IMR-90 (cell line): ENCODE measurements around the gene LHFPL6. TPM values are rescaled to one million over a fixed set of nuclear protein-coding genes. Genes with fewer than 3 reads are reported as not detected.
"Not testable (repeated sequence)": the region's sequence is repeated elsewhere in the genome, so short reads cannot be mapped to it uniquely, and the experiment has no call there.

ENCODE experiments used
- ATAC-seq: fragments of 200-7000 bp; cut with Tn5 transposase; 2 replicates; pipeline ENCODE4 v1.9.1; 2020; ENCODE audit warnings: low read depth, mild to moderate bottlenecking, moderate library complexity
- BruUV-seq: library from RNA; stranded (reverse); fragments of 400-500 nt; replicated peaks from 2 replicates; lab custom pipeline; 2021; lab: Mats Ljungman, UMichigan
- CTCF ChIA-PET: fragments of 300-600 bp; formaldehyde crosslinking; extraction: SDS; loops from one replicate; lab custom pipeline; 2021; ENCODE audit warnings: antibody characterized with exemption; lab: Yijun Ruan, JAX
- POLR2A ChIA-PET: fragments of 300-600 bp; sonication (Branson Sonifier 250); formaldehyde crosslinking; loops from one replicate; lab custom pipeline; 2022; ENCODE audit warnings: antibody characterized with exemption; ENCODE audit not compliant: unreplicated experiment; lab: Charles Lee
- DNase-seq: peaks from one replicate; pipeline ENCODE4 v3.0.0; 2013
- H2AFZ ChIP-seq: replicated peaks from 2 replicates; pipeline ENCODE3; 2013; ENCODE audit warnings: low read length, mild to moderate bottlenecking; ENCODE audit not compliant: poor library complexity
- H2AK5ac ChIP-seq: 2 replicates; pipeline ENCODE4 v1.6.1; 2013; ENCODE audit warnings: low read depth, low read length, inconsistent platforms
- H2AK9ac ChIP-seq: replicated peaks from 2 replicates; pipeline ENCODE3; 2013; ENCODE audit warnings: mild to moderate bottlenecking, low read depth, low read length, moderate library complexity; ENCODE audit not compliant: poor library complexity
- H2BK120ac ChIP-seq: 2 replicates; pipeline ENCODE4 v1.6.1; 2013; ENCODE audit warnings: low read depth, low read length, inconsistent platforms
- H2BK15ac ChIP-seq: 3 replicates; pipeline ENCODE4 v1.6.1; 2013; ENCODE audit warnings: low read depth, low read length, inconsistent platforms
- H2BK20ac ChIP-seq: 2 replicates; pipeline ENCODE4 v1.6.1; 2013; ENCODE audit warnings: low read depth, mild to moderate bottlenecking, inconsistent platforms, low read length, moderate library complexity
- H2BK5ac ChIP-seq: 2 replicates; pipeline ENCODE4 v1.6.1; 2013; ENCODE audit warnings: mild to moderate bottlenecking, low read depth, low read length, inconsistent platforms; ENCODE audit not compliant: poor library complexity, severe bottlenecking
- H3K14ac ChIP-seq: replicated peaks from 2 replicates; pipeline ENCODE4 v1.6.1; 2013; ENCODE audit warnings: low read depth, low read length, inconsistent platforms
- H3K18ac ChIP-seq: 2 replicates; pipeline ENCODE4 v1.6.1; 2013; ENCODE audit warnings: low read depth, low read length, control low read depth
- H3K23ac ChIP-seq: 2 replicates; pipeline ENCODE4 v1.6.1; 2013; ENCODE audit warnings: low read depth, low read length, inconsistent platforms
- H3K27ac ChIP-seq: 2 replicates; pipeline ENCODE4 v1.5.1; 2013; ENCODE audit warnings: mild to moderate bottlenecking, control low read depth, low read length; ENCODE audit not compliant: insufficient read depth
- H3K27me3 ChIP-seq: 2 replicates; pipeline ENCODE4 v1.6.1; 2013; ENCODE audit warnings: low read length; ENCODE audit not compliant: control insufficient read depth, insufficient read depth
- H3K36me3 ChIP-seq: 2 replicates; pipeline ENCODE4 v1.6.1; 2013; ENCODE audit warnings: low read length, mixed read lengths; ENCODE audit not compliant: control insufficient read depth, insufficient read depth
- H3K4ac ChIP-seq: 2 replicates; pipeline ENCODE4 v1.6.1; 2013; ENCODE audit warnings: low read depth, low read length, inconsistent platforms
- H3K4me1 ChIP-seq: 2 replicates; pipeline ENCODE4 v1.6.1; 2013; ENCODE audit warnings: low read length, mixed read lengths; ENCODE audit not compliant: control insufficient read depth, insufficient read depth
- H3K4me2 ChIP-seq: 2 replicates; pipeline ENCODE4 v1.6.1; 2013; ENCODE audit warnings: low read depth, mild to moderate bottlenecking, control low read depth, low read length, moderate library complexity
- H3K4me3 ChIP-seq: 2 replicates; pipeline ENCODE4 v1.5.1; 2013; ENCODE audit warnings: low read depth, mild to moderate bottlenecking, control low read depth, low read length, moderate library complexity; ENCODE audit not compliant: insufficient read depth
- H3K56ac ChIP-seq: 2 replicates; pipeline ENCODE4 v1.6.1; 2013; ENCODE audit warnings: low read length, inconsistent platforms; ENCODE audit not compliant: insufficient read depth; ENCODE audit errors: extremely low read depth
- H3K79me1 ChIP-seq, 2 experiments: 2 replicates each; pipeline ENCODE4 v1.6.1; 2013; ENCODE audit warnings: low read length in 2 of 2, inconsistent platforms in 1 of 2, low read depth in 1 of 2
- H3K9ac ChIP-seq: 2 replicates; pipeline ENCODE4 v1.6.1; 2013; ENCODE audit warnings: low read depth, low read length, control low read depth
- H3K9me1 ChIP-seq: 2 replicates; pipeline ENCODE4 v1.6.1; 2013; ENCODE audit warnings: low read length, inconsistent platforms; ENCODE audit not compliant: insufficient read depth
- H3K9me3 ChIP-seq: 2 replicates; pipeline ENCODE4 v1.6.1; 2013; ENCODE audit warnings: low read length; ENCODE audit not compliant: control insufficient read depth, insufficient read depth
- H4K20me1 ChIP-seq: 2 replicates; pipeline ENCODE4 v1.6.1; 2013; ENCODE audit warnings: low read length, inconsistent platforms; ENCODE audit not compliant: insufficient read depth
- H4K5ac ChIP-seq: 2 replicates; pipeline ENCODE4 v1.6.1; 2013; ENCODE audit warnings: mild to moderate bottlenecking, low read depth, low read length, control low read depth
- H4K8ac ChIP-seq, 2 experiments: 2 replicates each; pipeline ENCODE4 v1.6.1; 2013; ENCODE audit warnings: low read depth in 2 of 2, low read length in 2 of 2, control low read depth in 1 of 2, inconsistent platforms in 1 of 2
- H4K91ac ChIP-seq: 2 replicates; pipeline ENCODE4 v1.6.1; 2013; ENCODE audit warnings: low read depth, low read length, inconsistent platforms; ENCODE audit not compliant: insufficient read depth
- BHLHE40 ChIP-seq: fragments of 150-350 bp; IDR thresholded peaks from 2 replicates; pipeline ENCODE4 v1.6.1; 2016; ENCODE audit warnings: mild to moderate bottlenecking, low read depth, low read length
- ELK1 ChIP-seq: fragments of 150-350 bp; IDR thresholded peaks from 2 replicates; pipeline ENCODE4 v1.6.1; 2016; ENCODE audit warnings: low read depth, mild to moderate bottlenecking, low read length, moderate library complexity, borderline replicate concordance
- MAFK ChIP-seq: IDR thresholded peaks from 2 replicates; pipeline ENCODE4 v1.6.1; 2012; ENCODE audit warnings: low read depth, low read length, improper control_type of control experiment
- WGBS, 2 experiments: methylation state at CpG; one replicate each; pipeline versions ENCODE4 v1.1.5 to v1.1.7; 2013; ENCODE audit warnings: missing lambda C conversion rate in 2 of 2; ENCODE audit not compliant: insufficient read length in 1 of 2; ENCODE audit errors: extremely low coverage in 2 of 2; 5-methylcytosine and 5-hydroxymethylcytosine counted together
- dilution Hi-C: fragments of 300-500 bp; cut with HindIII; formaldehyde crosslinking; loops from one replicate; pipeline ENCODE4 v1.14.3; 2018; ENCODE audit warnings: low sequenced_read_pairs; ENCODE audit not compliant: unreplicated experiment
- in situ Hi-C: fragments of 300-500 bp; cut with MboI; formaldehyde crosslinking; loops from 3 replicates; pipeline ENCODE4 v1.14.3; 2019; ENCODE audit warnings: low sequenced_read_pairs, inconsistent platforms, mixed read lengths
- intact Hi-C: fragments of 100-400 bp; cut with micrococcal nuclease; formaldehyde crosslinking; loops from 2 replicates; pipeline ENCODE4 v1.10.0; 2022
- polyA plus RNA-seq, 3 experiments: library from polyadenylated mRNA; depleted of rRNA; stranded (reverse); fragments of >200 nt; gene quantifications; 2 replicates each; pipeline ENCODE4 v1.2.3, GENCODE V29; 2012; ENCODE audit warnings: low replicate concordance in 1 of 3
- total RNA-seq: library from RNA; depleted of rRNA; stranded (reverse); fragments of >200 nt; gene quantifications from 2 replicates; pipeline ENCODE4 v1.2.3, GENCODE V29; 2012

Gene LHFPL6
- total and polyA plus RNA-seq, 2 of the 4 experiments (the other 2 are of a cell fraction) = 24.7 to 36.1 TPM

GRCh38 chr13:39341251-39341650, 261.7 kb downstream of the LHFPL6 start:
- Histone ChIP-seq H2AFZ (no peak overlapping the region), H3K9me3 (no peaks in the 10 kb centered on the region), H3K36me3 (no peaks in the 10 kb centered on the region), H3K4ac (no peak overlapping the region), H4K20me1 (no peaks in the 10 kb centered on the region), H3K9ac (no peak overlapping the region), H3K4me3 (no peak overlapping the region), H2AK5ac (no peak overlapping the region), H3K4me2 (no peak overlapping the region), H3K14ac (no peak overlapping the region), H4K8ac (no peak overlapping the region), H4K5ac (no peak overlapping the region), H3K23ac (no peak overlapping the region), H2BK15ac (no peak overlapping the region), H3K27me3 (no peaks in the 10 kb centered on the region), H3K27ac (no peak overlapping the region), H3K9me1 (peaks cover 2% of the 10 kb centered on the region; the same call in 1 of the 2 replicates), H2AK9ac (no peak overlapping the region), H4K91ac (no peak overlapping the region), H3K18ac (no peak overlapping the region), H2BK20ac (no peak overlapping the region), H3K79me1 (no peaks in the 10 kb centered on the region; a peak in 1 of 4 replicates), H3K4me1 (no peaks in the 10 kb centered on the region), H3K56ac (no peak overlapping the region), H2BK5ac (no peak overlapping the region), H2BK120ac (no peak overlapping the region)
- in situ Hi-C loops = no loop called here
- dilution Hi-C loops = no loop called here
- WGBS, 2 experiments = no CpG with 5 or more reads among the region's 1 CpG
- DNase-seq = no peak
- ATAC-seq = no peak
- ChIA-PET POLR2A (no interaction called here), CTCF (interaction anchor here (0.6 kb wide), 1 partner anchor 44 kb away, joined by 3 read pairs; no protein-coding TSS in a partner anchor)
- no peak for TF ChIP-seq BHLHE40
- TF ChIP-seq MAFK = 0 out of 2 replicates have a peak, but pooled peaks have one; percentile 26
- TF ChIP-seq ELK1 = no peak
- intact Hi-C loops = no loop called here
- no TSS peak for BruUV-seq

GRCh38 chr13:39338114-39338513, 264.9 kb downstream of the LHFPL6 start:
- H3K9me3 ChIP-seq, H2BK5ac ChIP-seq, dilution Hi-C loops, ATAC-seq, H3K27ac ChIP-seq, H2BK120ac ChIP-seq, H3K4me3 ChIP-seq, DNase-seq, BruUV-seq, H4K91ac ChIP-seq, H4K8ac ChIP-seq, H2BK20ac ChIP-seq, H4K5ac ChIP-seq, H2AFZ ChIP-seq, H3K9me1 ChIP-seq, H4K20me1 ChIP-seq, H3K36me3 ChIP-seq, H3K4me2 ChIP-seq, in situ Hi-C loops, H3K14ac ChIP-seq, H2AK5ac ChIP-seq, H2BK15ac ChIP-seq, intact Hi-C loops, H3K4ac ChIP-seq, H3K4me1 ChIP-seq, H3K9ac ChIP-seq, H3K18ac ChIP-seq, H3K27me3 ChIP-seq, H2AK9ac ChIP-seq, H3K23ac ChIP-seq, H3K56ac ChIP-seq, H3K79me1 ChIP-seq: not testable (repeated sequence)
- ChIA-PET POLR2A (interaction anchor here (0.6 kb wide), 1 partner anchor 19 kb away, joined by 4 read pairs; no protein-coding TSS in a partner anchor), CTCF (interaction anchor here (1.0 kb wide), 1 partner anchor 25 kb away, joined by 3 read pairs; no protein-coding TSS in a partner anchor)
- WGBS, 2 experiments = 100% methylated on average over 2 of the region's 6 CpGs; no CpG with 5 or more reads in 1 of the 2 experiments
